Measurements from ENCODE around the gene CAPN11.
A peak's percentile ranks its signal among the peaks of the same experiment; 100 is the strongest.

The CAPN11 gene

DNA sequence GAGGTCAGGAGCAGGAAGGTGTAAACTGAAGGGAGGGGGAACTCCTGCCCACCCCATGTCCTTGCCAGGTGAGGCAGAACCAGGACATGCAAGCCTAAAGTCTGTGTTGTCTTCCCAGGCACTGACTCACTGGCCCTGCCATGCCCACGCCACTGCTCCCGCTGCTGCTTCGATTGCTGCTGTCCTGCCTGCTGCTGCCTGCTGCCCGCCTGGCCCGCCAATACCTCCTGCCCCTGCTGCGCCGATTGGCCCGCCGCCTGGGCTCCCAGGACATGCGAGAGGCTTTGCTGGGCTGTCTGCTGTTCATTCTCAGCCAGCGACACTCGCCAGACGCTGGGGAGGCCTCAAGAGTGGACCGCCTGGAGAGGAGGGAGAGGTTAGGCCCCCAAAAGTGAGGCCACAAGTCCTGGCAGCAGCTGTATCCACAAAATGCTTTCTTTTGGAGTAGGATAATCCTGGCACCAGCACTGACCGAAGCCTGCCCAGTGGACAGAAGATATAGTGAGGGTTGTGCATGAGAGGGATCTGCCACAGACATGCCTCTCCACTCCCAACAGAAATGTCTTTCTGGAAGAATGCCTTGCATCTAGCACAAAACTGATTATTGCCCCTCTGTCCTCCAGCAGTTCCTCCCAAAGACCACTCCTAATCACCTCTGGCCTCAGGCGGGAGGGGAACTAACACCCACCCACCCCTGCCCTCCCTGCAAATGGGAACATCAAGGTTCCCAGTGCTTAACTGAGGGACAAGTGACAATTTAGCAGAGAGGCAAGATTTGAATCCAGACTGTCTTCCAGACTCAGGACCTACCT lies 58.9 kb downstream of the CAPN11 start:
- no peak for DNase-seq

DNA sequence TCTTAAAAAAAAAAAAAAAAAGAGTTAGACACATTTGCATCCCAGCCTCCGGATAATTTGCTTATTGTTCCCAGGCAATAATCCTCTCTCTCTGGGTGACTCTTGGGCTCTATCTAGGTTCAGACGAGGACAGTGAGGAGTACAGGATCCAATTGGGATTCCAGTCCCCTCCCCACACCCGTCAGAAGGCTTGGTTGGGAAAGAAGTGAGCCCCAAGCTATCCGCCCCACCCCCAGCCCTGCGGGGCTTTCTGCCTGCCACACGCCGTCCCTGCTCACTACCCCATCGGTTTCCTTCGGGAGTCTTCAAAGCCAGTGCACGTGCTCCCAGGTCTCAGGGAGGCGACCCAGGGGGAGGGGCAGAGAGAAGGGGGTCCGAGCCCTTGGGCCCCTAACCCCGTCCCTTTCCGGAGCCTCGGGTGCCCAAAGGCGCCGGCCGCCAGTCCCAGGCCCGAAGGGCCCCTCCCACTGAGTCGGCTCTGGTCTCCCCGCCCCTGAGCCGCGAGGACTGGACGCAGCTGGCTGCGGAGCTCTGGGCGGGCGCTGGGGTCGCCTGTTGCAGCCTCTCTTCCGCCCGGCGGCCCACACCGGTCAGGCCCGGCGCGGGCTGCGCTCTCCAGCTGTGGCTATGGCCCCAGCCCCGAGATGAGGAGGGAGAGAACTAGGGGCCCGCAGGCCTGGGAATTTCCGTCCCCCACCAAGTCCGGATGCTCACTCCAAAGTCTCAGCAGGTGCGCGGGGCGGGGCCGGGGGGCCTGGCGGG lies 60.6 kb downstream of the CAPN11 start:
- peak in 1 of 6 experiments; percentile 24 for DNase-seq

DNA sequence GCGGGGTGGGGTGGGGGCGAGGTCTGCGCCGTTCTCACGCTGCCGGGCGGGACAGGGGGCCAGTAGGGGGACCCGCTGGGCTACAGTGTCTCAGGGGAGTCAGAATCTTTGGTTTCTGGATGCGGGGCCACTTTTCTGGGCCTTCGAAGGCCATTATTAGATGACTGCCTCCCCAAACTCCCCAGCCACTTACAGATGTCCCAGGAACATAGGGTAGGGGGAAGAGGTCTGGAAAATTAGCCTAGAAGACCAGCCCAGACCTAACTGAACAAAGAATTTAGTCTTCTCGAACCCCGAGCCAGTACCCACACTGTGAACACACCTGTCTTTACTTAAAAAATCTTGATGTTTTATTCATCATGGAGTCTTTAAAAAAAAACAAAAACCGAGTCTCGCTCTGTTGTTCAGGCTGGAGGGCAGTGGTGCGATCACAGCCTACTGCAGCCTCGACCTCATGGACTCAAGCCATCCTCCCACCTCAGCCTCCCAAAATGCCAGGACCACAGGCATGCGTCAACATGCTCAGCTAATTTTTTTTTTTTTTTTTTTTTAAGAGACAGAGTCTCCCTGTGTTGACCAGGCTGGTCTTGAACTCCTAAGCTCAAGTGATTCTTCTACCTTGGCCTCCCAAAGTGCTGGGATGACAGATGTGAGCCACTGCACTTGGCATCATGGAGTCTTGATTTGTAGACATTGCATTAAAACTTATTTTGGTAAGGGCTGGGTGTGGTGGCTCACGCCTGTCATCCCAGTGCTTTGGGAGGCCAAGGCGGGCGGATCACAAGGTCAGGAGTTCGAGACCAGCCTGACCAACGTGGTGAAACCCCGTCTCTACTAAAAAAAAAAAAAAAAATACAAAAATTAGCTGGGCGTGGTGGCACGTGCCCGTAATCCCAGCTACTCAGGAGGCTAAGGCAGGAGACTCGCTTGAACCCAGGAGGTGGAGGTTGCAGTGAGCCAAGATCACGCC lies 61.5 kb downstream of the CAPN11 start:
- DNase-seq = no peak

DNA sequence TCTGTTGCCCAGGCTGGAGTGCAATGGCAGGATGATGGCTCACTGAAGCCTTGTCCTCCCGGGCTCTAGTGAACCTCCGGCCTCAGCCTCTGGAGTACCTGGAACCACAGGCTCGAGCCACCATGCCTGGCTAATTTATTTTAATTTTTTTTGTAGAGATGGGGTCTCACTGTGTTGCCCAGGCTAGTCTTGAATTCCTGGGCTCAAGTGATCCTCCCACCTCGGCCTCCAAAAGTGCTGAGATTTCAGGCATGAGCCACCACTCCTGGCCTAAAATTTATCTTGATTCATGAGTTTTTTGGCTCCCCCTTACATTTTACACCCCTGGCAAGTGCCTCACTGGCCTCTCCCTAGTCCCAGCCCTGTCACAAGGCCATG lies 62.3 kb downstream of the CAPN11 start:
- no peak for DNase-seq

DNA sequence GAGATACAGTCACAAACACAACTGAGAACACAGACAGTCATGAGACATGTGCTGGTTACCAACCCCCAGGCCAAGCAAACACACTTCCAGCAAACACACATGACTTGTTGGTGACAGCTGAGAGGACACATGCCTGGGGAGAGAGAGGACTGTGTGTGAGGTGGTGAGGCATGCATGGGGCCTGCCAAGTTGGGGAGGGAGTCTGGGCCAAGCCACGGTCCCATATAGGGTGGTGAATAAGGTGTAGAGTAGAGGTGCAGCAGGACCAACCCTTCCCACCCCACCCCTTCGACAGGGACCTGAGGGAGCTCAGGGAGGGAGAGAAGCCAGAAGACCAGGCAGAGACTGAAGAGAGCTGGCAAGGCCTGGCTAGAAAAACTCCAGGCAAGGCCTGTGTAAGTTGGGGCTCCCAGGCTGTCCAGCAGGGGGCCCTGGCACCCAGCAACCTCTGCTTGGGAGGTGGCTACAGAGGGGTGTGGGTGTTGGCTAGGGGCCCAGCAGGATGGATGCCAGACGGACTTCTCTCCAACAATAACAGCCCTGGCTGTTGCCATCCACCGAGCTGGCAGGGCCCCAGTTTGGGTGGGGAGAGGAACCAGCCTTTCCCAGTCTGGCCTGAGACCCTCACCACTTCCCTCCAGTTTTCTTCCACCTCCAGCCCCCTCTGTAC lies 62.8 kb downstream of the CAPN11 start:
- DNase-seq = peak; percentile 51 to 71 (median 64)

DNA sequence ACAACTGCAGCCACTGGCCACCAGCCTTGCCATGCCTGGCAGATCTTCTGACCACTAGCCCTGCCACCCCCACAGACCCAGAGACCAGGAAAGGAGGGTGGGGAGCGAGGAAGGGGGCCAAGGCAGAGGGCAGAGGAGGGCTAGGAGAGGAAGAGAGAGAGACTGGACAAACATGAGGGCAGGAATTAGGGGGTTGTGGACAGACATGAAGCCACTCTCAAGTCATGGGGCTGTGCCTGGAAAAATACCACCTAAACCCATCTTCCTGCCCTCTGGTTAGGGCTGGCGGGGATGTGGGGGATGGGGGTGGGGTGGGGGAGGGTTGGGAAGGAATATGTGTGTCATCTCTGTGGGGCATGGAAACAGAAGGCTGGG lies 63.3 kb downstream of the CAPN11 start:
- DNase-seq = no peak

DNA sequence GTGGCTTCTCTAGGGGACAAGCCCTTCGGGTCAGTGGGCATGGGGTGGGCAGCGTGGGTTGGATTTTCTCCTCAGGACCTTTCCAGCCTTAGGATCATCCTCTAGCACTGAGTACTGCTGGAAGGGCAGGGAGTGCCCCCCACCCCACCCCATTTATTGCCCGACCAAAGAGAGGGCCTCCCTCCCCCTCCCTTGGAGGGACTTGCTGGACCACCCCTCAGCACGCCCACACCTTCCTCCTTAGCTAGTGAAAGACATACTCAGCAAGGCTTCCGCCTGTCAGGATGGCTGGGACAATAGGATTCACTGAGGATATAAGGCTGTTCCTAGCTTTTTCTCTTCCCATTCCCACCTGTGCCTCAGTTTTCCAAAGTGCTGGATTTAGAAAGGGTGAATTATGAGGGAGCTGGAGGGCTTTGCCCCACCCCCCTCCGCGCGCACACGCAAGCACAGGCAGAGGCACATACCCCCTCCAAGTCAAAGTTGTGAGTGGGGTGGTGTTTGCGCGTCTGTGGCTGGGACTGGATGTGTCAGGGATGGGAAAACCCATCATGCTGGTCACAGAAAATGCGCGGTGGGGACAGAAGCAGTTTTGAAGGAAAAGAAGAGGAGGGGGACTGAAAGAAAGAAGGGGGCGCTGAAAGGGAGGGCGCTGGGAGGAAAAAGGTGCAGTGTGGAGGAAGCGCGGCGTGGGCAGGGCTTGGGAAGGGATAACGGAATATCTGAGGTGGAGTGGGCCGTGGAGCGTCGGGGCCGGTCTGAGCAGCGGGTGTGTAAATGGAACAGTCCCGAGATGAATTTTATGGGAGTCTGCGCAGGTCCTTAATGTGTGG lies 64.1 kb downstream of the CAPN11 start:
- peak in 2 of 6 experiments; percentile 21 to 30 for DNase-seq

DNA sequence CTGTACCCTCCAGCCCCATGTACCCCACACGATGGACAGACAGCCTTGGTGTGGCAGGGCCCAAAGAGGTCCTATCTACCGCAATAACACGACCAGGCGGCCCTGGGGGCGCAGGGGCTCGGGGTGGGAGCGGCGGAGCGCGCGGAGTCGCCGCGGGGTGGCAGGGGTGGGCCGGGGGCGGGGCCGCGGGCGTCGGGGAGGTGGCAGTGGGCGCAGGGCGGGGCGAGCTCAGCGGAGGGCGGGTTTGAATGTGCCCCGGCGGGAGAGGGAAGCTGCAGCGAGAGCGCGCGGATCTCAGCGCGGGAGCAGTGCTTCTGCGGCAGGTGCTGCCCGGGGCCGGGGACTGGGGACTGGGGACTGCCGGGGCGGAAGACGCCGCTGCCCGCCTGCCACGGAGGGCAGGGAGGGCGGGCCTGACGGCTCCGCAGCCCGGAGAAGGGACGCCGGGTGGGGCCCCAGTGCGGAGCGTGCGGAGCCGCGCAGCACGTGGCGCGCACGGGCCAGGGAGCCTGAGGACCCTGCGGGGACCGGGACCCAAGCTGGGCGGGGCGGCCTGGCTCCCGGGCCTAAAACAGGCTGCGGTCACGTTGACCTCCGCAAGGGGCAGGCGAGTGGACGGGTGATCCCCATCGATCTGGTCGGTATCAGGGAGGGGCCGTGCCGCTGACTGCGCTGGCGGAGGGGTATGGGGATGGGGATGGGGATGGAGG lies 64.9 kb downstream of the CAPN11 start, which contains the start of gene SLC29A1:
SLC29A1 (plus strand) TSS at position 277 of the 710 bp plus-strand sequence. CDS start 3,719 bp downstream, outside the sequence.
- DNase-seq = peak; percentile 73 to 85 (median 80)

DNA sequence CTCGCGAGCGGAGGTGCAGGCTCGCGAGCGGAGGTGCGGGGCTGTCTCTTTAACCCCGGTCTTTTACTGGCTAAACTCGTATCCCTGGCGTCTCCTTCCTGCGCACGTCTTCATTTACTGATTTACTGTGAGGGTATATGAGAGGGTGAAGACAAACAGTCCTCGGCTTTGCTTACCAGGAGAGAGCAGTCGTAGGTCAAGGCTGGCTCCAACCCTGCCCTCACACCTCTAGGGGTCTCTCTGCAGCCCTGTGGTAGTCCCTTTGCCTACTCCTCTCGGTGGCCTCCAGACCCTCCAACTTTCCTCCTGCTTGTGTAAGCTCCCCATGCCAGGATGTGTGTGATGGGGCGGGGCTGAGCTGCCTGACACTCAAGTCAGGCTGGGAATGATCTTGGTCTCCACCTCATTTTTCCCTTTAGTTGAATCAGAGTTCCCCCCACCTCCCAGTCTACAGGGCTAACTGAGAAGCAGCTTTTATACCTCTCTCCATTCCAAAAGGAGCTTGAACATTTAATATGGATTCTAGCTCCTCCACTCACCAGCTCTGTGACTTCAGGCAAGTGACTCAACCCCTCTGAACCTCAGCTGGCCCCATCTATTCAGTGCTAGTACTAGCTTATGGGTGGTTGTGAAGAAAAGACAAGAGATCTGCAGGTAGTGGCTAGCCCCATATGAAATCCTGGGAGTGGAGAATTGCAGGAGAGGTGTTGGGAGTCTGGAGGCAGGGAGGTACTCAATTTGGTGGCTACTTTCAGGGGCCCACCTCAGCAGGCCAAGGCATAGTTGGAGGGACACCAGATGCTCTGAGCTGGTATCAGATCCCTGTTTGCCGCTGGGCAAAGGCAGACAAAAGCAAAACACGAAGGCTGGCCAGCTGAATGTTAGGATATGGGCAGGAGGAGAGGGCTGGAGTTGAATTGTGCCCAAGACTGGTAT lies 65.7 kb downstream of the CAPN11 start:
- DNase-seq = peak in 2 of 6 experiments; percentile 17 to 52

DNA sequence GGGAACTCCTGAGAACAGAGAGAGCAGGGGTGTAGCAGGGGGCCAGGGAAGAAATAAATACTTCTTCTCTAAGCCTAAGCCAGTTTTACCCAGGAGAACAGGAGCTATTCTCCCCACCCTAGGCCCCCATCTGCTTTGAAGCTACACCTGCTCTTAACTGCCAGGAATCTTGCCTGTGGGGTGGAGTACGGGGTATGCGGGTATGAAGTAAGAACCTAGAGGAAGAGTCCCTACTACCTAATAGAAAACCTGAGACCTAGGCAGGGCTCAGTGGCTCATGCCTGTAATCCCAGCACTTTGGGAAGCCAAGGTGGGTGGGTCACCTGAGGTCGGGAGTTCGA lies 66.3 kb downstream of the CAPN11 start:
- no peak for DNase-seq

DNA sequence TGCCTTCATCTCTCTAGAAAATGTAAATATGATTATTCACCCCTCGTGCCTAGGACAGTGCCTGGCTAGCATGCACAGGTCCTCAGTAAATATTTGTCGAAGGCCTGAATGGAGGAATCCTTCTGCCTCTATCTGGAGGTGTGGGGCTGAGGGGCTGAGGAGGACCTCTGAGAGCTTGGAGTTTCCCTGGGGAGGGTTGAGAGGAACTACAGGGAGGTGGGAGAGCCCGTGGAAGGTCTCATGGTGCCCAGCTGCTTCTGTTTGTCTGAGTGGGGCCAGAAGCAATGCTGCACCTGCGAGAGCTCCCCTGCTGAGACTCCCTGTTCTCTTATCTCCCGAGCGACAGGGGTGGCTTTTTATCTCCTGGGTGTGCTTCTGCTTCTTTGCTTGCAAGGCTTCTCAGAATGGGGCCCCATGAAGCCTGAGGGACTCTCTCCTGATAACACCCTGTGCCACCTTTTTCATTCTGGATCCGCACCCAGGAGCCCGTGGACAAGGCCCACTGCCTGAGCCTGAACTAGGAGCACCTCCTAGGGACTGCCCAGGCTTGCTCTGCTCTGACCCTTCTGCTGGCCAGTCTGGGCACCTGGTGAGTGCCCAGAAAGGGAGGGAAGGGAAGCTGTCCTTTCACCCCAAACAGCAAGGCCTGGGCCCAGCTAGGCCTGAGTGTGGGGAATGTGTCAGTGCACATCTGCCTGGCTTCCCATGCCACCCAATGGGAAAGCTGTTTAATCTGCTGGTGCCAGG lies 67.1 kb downstream of the CAPN11 start:
- DNase-seq = no peak

DNA sequence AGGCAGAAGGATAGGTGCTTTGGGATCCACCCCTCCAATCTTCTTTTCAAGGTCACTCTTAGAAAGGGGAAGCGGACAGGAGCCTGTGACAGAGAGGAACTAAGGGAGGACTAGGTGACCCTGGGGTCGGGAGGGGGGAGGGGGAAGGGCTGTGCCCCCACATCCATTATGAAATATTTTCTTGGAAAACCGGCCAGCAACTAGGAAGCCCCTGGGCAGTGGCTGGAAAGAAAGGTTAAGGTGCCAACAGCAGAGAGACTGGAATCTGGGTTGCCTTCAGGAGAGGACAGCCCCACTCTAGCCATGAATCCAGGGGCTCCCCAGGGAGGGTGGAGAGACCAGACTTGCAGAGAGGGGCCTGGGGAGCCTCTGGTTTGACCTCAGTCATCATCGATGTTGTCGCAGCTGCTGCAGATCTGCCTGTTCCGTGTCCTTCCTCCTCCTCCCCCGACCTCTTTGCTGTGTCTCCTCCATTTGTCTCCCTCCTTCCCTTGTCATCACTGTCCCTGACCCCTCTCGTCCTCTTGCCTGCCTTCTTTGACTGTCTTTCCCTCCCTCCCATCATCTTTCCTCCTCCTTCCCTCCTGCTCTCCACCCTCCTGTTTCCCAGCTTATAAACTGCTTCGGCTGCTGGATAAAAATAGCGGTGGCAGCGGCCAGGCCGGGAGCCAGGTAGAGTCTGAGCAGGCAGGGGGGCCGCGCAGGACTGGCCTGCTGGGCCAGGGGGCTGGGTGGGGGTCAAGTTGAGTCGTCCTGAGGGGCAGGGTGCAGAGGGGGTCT lies 67.9 kb downstream of the CAPN11 start:
- DNase-seq = no peak

DNA sequence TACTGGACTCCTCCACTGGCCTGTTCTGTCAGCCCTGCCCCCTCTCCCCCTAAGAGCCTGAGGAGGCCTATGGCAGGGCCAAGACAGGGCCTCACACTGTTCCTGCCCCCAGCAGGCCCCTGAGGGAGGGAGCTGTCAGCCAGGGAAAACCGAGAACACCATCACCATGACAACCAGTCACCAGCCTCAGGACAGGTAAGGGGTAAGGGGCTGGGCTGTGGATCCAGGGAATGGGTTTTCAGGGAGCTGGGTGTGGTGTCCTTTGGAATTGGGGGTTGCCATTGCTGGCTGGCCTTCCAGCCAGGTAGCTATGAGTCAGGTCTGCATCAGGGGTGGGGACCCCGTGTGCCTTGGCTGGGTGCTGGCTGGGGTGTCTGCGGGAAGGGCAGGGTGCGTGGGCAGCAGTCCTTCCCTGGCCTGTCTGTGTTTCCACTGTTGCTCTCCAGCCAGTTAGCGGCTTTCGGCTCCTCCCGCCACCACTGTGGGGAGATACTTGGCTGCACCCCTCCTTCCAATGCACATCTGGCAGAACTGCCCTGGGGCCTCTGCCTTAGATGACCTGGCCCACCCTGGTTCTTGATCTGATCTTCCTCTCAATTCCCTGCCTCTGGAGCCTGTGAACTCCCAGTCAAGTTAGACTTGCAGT lies 68.7 kb downstream of the CAPN11 start:
- no peak for DNase-seq

DNA sequence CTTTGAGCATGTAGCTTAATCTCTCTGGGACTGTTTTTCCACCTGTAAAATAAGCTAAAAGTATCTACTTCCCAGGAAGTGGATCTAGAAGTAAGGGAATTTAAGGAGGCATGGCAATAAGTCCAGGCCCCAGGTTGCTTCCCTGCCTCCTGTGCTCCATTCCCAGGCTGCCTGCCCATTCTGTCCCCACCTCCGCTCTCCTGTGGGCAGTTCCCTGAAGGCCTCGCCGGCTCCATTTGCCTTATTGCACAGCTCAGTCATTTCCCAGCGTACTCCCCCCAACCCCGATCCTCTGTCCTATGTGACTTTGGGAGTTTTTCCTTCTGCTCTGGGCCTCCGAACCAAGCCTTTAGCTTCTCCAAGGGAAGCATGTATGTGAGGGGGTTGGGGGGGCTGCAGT lies 69.4 kb downstream of the CAPN11 start:
- DNase-seq = no peak

DNA sequence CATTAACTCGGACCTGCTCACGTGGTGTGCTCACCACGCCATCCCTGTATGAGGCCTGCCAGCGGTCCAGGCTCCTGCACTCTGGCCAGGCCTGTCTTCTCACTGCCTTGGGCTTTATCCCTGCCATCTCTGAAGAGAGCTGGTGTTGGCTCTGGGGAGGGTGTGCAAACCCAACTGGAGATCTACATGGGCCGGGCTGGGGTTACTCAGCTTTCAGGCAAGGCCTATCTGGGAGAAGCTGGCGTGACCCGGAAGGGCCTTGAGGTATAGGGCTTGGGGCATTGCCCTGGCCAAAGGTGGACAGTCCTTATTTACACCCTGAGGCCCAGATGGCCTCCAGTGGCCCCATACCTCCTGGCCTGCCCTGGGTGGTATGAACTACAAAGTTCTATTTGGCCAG lies 69.8 kb downstream of the CAPN11 start:
- no peak for DNase-seq

DNA sequence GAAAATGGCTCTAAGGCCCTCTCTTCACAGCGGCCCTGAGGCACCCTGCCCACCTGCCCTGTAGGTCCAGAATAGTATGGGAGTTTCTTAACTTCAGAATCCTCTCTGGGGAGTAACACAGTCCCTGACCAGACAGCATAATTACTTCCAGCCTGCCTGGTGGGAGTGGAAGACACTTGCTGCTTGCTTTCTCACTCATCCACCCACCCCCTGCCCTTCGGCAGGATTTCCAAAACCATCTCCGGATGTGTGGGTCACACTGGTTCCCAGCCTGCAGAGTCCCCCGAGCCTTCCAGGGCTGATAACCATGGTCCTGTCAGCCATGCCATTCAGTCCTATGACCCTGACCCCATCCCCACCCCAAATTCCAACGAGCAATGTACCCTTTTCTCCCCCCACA lies 70.2 kb downstream of the CAPN11 start:
- DNase-seq = no peak

DNA sequence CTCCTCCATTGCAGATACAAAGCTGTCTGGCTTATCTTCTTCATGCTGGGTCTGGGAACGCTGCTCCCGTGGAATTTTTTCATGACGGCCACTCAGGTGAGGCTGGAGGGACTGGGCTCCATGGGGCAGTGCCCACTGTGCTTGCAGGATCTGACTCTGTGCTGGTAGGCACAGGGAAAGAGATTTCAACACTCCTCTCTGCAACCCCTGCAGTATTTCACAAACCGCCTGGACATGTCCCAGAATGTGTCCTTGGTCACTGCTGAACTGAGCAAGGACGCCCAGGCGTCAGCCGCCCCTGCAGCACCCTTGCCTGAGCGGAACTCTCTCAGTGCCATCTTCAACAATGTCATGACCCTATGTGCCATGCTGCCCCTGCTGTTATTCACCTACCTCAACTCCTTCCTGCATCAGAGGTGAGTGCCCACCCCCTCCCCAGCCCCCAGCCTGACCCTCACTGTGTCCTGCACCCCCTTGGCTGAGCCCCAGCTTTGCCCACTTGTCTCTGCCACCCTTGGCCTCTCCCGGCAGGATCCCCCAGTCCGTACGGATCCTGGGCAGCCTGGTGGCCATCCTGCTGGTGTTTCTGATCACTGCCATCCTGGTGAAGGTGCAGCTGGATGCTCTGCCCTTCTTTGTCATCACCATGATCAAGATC lies 70.9 kb downstream of the CAPN11 start:
- no peak for DNase-seq

All from stimulated activated naive CD4-positive, alpha-beta T cell (primary cell).